ENCODE data around the gene ZNF235. TPM values are rescaled to one million over a fixed set of nuclear protein-coding genes. Genes with fewer than 3 reads are reported as not detected.

ZNF235 gene
- total and polyA plus RNA-seq, 2 of the 4 experiments (the other 2 are of a cell fraction), result 0.77 to 3.0 TPM

GRCh38 chr19:44255705-44256411 lies 49.0 kb downstream of the ZNF235 start:
- no peak overlapping the region for H2AK9ac ChIP-seq (replicated peaks; ENCODE audit: low read depth, low read length, poor library complexity)
- in situ Hi-C loops (cut with MboI; ENCODE audit: low sequenced_read_pairs), result no loop called here
- H3K4me3 ChIP-seq (ENCODE audit: insufficient read depth, low read depth, low read length), result no peak overlapping the region
- ATAC-seq (ENCODE audit: low read depth), result no peak
- TF ChIP-seq, protein P1, sequence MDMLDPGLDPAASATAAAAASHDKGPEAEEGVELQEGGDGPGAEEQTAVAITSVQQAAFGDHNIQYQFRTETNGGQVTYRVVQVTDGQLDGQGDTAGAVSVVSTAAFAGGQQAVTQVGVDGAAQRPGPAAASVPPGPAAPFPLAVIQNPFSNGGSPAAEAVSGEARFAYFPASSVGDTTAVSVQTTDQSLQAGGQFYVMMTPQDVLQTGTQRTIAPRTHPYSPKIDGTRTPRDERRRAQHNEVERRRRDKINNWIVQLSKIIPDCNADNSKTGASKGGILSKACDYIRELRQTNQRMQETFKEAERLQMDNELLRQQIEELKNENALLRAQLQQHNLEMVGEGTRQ (IDR thresholded peaks at IDR 0.05; ENCODE audit: low read depth, low read length), result no peak
- TF ChIP-seq MAFK (IDR thresholded peaks at IDR 0.05; ENCODE audit: low read depth, low read length) (no peak), CTCF (conservative IDR thresholded peaks at IDR 0.05; ENCODE audit: low read depth, low read length) (no peak), RCOR1 (IDR thresholded peaks at IDR 0.05; ENCODE audit: insufficient replicate concordance, low read length) (no peak), FOS (IDR thresholded peaks at IDR 0.05; ENCODE audit: low read depth, low read length) (no peak)
- no peak overlapping the region for H4K8ac ChIP-seq (ENCODE audit: low read depth in 2 of 2, low read length in 2 of 2)
- no peak overlapping the region for H2AFZ ChIP-seq (replicated peaks; ENCODE audit: low read length, poor library complexity)
- no peak overlapping the region for H3K56ac ChIP-seq (ENCODE audit: extremely low read depth, insufficient read depth, low read length)
- no peak overlapping the region for H3K23ac ChIP-seq (ENCODE audit: low read depth, low read length)
- no peak overlapping the region for H3K14ac ChIP-seq (replicated peaks; ENCODE audit: low read depth, low read length)
- dilution Hi-C loops (cut with HindIII; ENCODE audit: low sequenced_read_pairs, unreplicated experiment), result no loop called here
- CTCF ChIA-PET, result no interaction called here
- H3K9me3 ChIP-seq (ENCODE audit: control insufficient read depth, insufficient read depth, low read length), result peaks cover 23% of the 10 kb centered on the region
- no peak overlapping the region for H2AK5ac ChIP-seq (ENCODE audit: low read depth, low read length)
- H2BK15ac ChIP-seq (ENCODE audit: low read depth, low read length), result no peak overlapping the region
- no peak overlapping the region for H2BK120ac ChIP-seq (ENCODE audit: low read depth, low read length)
- H3K9me1 ChIP-seq (ENCODE audit: insufficient read depth, low read length), result no peaks in the 10 kb centered on the region
- H3K27me3 ChIP-seq (ENCODE audit: control insufficient read depth, insufficient read depth, low read length), result no peaks in the 10 kb centered on the region
- H4K5ac ChIP-seq (ENCODE audit: low read depth, low read length), result no peak overlapping the region
- BruUV-seq (replicated peaks), result no TSS peak
- H3K4me2 ChIP-seq (ENCODE audit: low read depth, low read length), result no peak overlapping the region
- no peak overlapping the region for H3K9ac ChIP-seq (ENCODE audit: low read depth, low read length)
- no peak overlapping the region for H3K4ac ChIP-seq (ENCODE audit: low read depth, low read length)
- H4K91ac ChIP-seq (ENCODE audit: insufficient read depth, low read depth, low read length), result no peak overlapping the region
- no peak overlapping the region for H3K27ac ChIP-seq (ENCODE audit: insufficient read depth, low read length)
- H2BK5ac ChIP-seq (ENCODE audit: low read depth, low read length, poor library complexity, severe bottlenecking), result no peak overlapping the region
- intact Hi-C loops (cut with micrococcal nuclease), result no loop called here
- H3K36me3 ChIP-seq (ENCODE audit: control insufficient read depth, insufficient read depth, low read length), result no peaks in the 10 kb centered on the region
- no peak overlapping the region for H2BK20ac ChIP-seq (ENCODE audit: low read depth, low read length)
- POLR2A ChIA-PET (ENCODE audit: unreplicated experiment), result no interaction called here
- no peak overlapping the region for H3K18ac ChIP-seq (ENCODE audit: low read depth, low read length)
- no peaks in the 10 kb centered on the region for H3K79me1 ChIP-seq (ENCODE audit: low read depth in 1 of 2, low read length in 2 of 2)
- DNase-seq, result no peak
- peaks cover 2% of the 10 kb centered on the region; the same call in 1 of the 2 replicates for H3K4me1 ChIP-seq (ENCODE audit: control insufficient read depth, insufficient read depth, low read length)
- H4K20me1 ChIP-seq (ENCODE audit: insufficient read depth, low read length), result no peaks in the 10 kb centered on the region

Data from IMR-90 (cell line).